Activated CD8-positive, alpha-beta T cell treated with anti-CD3 and anti-CD28 coated beads for 36 hours (primary cell): ENCODE results near the gene RESF1. TPM values are rescaled to one million over a fixed set of nuclear protein-coding genes. Genes with fewer than 3 reads are reported as not detected.
"Not testable (repeated sequence)": the region's sequence is repeated elsewhere in the genome, so short reads cannot be mapped to it uniquely, and the experiment has no call there.

Experiments used
- ATAC-seq: fragments of 200-7000 bp; cut with Tn5 transposase; one replicate; pipeline ENCODE4 v1.10.0; 2021; ENCODE audit warnings: mild to moderate bottlenecking, moderate library complexity
- CTCF ChIA-PET: fragments of 350-600 bp; sonication (Branson Sonifier 250); formaldehyde crosslinking; loops from one replicate; lab custom pipeline; 2021; ENCODE audit warnings: antibody characterized with exemption; lab: Charles Lee
- POLR2A ChIA-PET: fragments of 350-600 bp; sonication (Branson Sonifier 250); formaldehyde crosslinking; loops from one replicate; lab custom pipeline; 2021; ENCODE audit warnings: antibody characterized with exemption; lab: Charles Lee
- DNase-seq: peaks from one replicate; pipeline ENCODE4 v3.0.0-alpha.2; 2020
- H3K27ac Mint-ChIP-seq: one replicate; pipeline ENCODE4 v1.8.0; 2021; ENCODE audit warnings: mild to moderate bottlenecking, mixed read lengths
- H3K27me3 Mint-ChIP-seq: one replicate; pipeline ENCODE4 v1.8.0; 2021; ENCODE audit warnings: mixed read lengths
- H3K36me3 Mint-ChIP-seq: one replicate; pipeline ENCODE4 v1.8.0; 2021; ENCODE audit warnings: low read depth, mixed read lengths
- H3K4me1 Mint-ChIP-seq: one replicate; pipeline ENCODE4 v1.8.0; 2021; ENCODE audit warnings: low read depth, mixed read lengths
- H3K4me3 Mint-ChIP-seq: one replicate; pipeline ENCODE4 v1.8.0; 2021; ENCODE audit warnings: mild to moderate bottlenecking, moderate library complexity, mixed read lengths
- H3K9me3 Mint-ChIP-seq: one replicate; pipeline ENCODE4 v1.8.0; 2021; ENCODE audit warnings: mixed read lengths
- CTCF ChIP-seq: fragments of 200-600 bp; IDR thresholded peaks from one replicate; pipeline ENCODE4 v1.8.0; 2022; ENCODE audit warnings: antibody characterized with exemption, mild to moderate bottlenecking
- intact Hi-C: fragments of 100-400 bp; cut with micrococcal nuclease; formaldehyde crosslinking; loops from one replicate; pipeline ENCODE4 v1.10.0; 2022
- total RNA-seq, 2 experiments: library from RNA; stranded (reverse); gene quantifications; one replicate each; pipeline ENCODE4 v1.2.3, GENCODE V29; 2021

RESF1 gene
- total RNA-seq, 2 experiments from 2014 or later, result 70.8 to 83.3 TPM

- H3K4me3 Mint-ChIP-seq, result no peak overlapping the region
Measured at GRCh38 chr12:31947971-31948370, 11.2 kb upstream of the RESF1 start.

GRCh38 chr12:31948697-31949359 lies 10.4 kb upstream of the RESF1 start:
- ATAC-seq, POLR2A ChIA-PET, DNase-seq, H3K27ac Mint-ChIP-seq, H3K27me3 Mint-ChIP-seq, intact Hi-C loops, H3K4me3 Mint-ChIP-seq: not testable (repeated sequence)
- H3K4me1 Mint-ChIP-seq, result peaks cover 34% of the 10 kb centered on the region
- peaks cover 28% of the 10 kb centered on the region for H3K9me3 Mint-ChIP-seq
- CTCF ChIA-PET, result interaction anchor here (0.8 kb wide), 1 partner anchor 18 kb away, joined by 3 read pairs; no protein-coding TSS in a partner anchor
- H3K36me3 Mint-ChIP-seq, result peaks cover 33% of the 10 kb centered on the region

More at GRCh38 chr12:31947971-31948370, 11.2 kb upstream of the RESF1 start:
- H3K27ac Mint-ChIP-seq, result no peak overlapping the region
- no peak for TF ChIP-seq CTCF
- ChIA-PET POLR2A (no interaction called here), CTCF (no interaction called here)
- H3K9me3 Mint-ChIP-seq, result peaks cover 31% of the 10 kb centered on the region
- intact Hi-C loops, result no loop called here
- DNase-seq (no peak), ATAC-seq (no peak)
- no peaks in the 10 kb centered on the region for H3K27me3 Mint-ChIP-seq
- H3K36me3 Mint-ChIP-seq, result peaks cover 35% of the 10 kb centered on the region
- peaks cover 31% of the 10 kb centered on the region for H3K4me1 Mint-ChIP-seq

GRCh38 chr12:31950088-31950487 lies 9.1 kb upstream of the RESF1 start:
- Mint-ChIP-seq H3K36me3 (peaks cover 29% of the 10 kb centered on the region), H3K4me1 (peaks cover 39% of the 10 kb centered on the region), H3K27me3 (no peaks in the 10 kb centered on the region), H3K27ac (peak overlapping the region; percentile 87), H3K9me3 (peaks cover 23% of the 10 kb centered on the region), H3K4me3 (no peak overlapping the region)
- intact Hi-C loops, result no loop called here
- DNase-seq (no peak), ATAC-seq (peak; percentile 27)
- POLR2A ChIA-PET, result interaction anchor here (0.7 to 1.8 kb wide), 4 partner anchors 9 to 217 kb away, joined by 3 to 7 read pairs (median 4); partner anchors contain the start of gene RESF1
- TF ChIP-seq CTCF, result no peak
- CTCF ChIA-PET, result interaction anchor here (1.1 kb wide), 1 partner anchor 277 kb away, joined by 3 read pairs; no protein-coding TSS in a partner anchor

- Mint-ChIP-seq H3K27ac (peak overlapping the region; percentile 87), H3K9me3 (peaks cover 25% of the 10 kb centered on the region), H3K27me3 (no peaks in the 10 kb centered on the region), H3K36me3 (peaks cover 33% of the 10 kb centered on the region), H3K4me1 (peaks cover 43% of the 10 kb centered on the region), H3K4me3 (no peak overlapping the region)
- ChIA-PET CTCF (interaction anchor here (1.1 kb wide), 1 partner anchor 278 kb away, joined by 3 read pairs; no protein-coding TSS in a partner anchor), POLR2A (interaction anchor here (0.7 to 1.8 kb wide), 4 partner anchors 9 to 217 kb away, joined by 3 to 7 read pairs (median 4); partner anchors contain the start of gene RESF1)
- ATAC-seq, result no peak
- intact Hi-C loops, result no loop called here
- TF ChIP-seq CTCF, result no peak
- no peak for DNase-seq
Measured at GRCh38 chr12:31950492-31950891, 8.7 kb upstream of the RESF1 start.

- H3K27me3 Mint-ChIP-seq, result no peaks in the 10 kb centered on the region
- intact Hi-C loops, result no loop called here
- no peak for TF ChIP-seq CTCF
- peak; percentile 35 for DNase-seq
- CTCF ChIA-PET, result interaction anchor here (1.1 kb wide), 1 partner anchor 278 kb away, joined by 3 read pairs; no protein-coding TSS in a partner anchor
- peaks cover 28% of the 10 kb centered on the region for H3K9me3 Mint-ChIP-seq
- H3K36me3 Mint-ChIP-seq, result peaks cover 37% of the 10 kb centered on the region
- H3K4me1 Mint-ChIP-seq, result peaks cover 47% of the 10 kb centered on the region
- H3K4me3 Mint-ChIP-seq, result peak overlapping the region; percentile 12
- ATAC-seq, result peak; percentile 68
- peak overlapping the region; percentile 87 for H3K27ac Mint-ChIP-seq
- POLR2A ChIA-PET, result interaction anchor here (0.7 to 1.8 kb wide), 4 partner anchors 8 to 218 kb away, joined by 3 to 7 read pairs (median 4); partner anchors contain the start of gene RESF1
Measured at GRCh38 chr12:31951008-31951407, 8.2 kb upstream of the RESF1 start.
